Measurements from ENCODE around the gene SLC6A20.
"Not testable (repeated sequence)": the region's sequence is repeated elsewhere in the genome, so short reads cannot be mapped to it uniquely, and the experiment has no call there.

Gene SLC6A20

DNA sequence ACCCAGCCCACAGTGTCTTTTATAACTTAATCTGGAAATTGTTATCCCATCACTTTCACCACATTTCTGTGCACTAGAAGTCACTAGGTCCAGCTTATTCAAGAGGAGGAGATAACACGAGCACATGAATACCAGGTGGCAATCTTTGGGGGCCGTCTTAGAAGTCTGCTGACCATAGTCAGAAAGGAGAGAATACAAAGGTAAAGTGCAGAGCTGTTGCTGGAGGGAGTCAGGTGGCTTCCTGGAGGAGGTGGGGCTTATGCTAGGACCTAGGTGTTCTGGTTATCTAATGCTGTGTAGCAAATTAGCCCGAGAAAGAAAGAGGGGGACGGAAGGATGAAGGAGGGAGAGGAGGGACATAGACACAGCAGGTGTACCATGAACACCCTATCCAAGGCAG is 46.5 kb downstream of the SLC6A20 start:
- no peak overlapping the region for H3K4me3 ChIP-seq (ENCODE audit: low read length in 2 of 2)
- no peaks in the 10 kb centered on the region for H3K9me3 ChIP-seq (replicated peaks in 1 of 2; ENCODE audit: control insufficient read depth in 2 of 2, insufficient read depth in 1 of 2, low read depth in 1 of 2, low read length in 2 of 2)
- H2BK120ac ChIP-seq (ENCODE audit: low read depth, low read length) = no peak overlapping the region
- H3K4me1 ChIP-seq (ENCODE audit: control insufficient read depth in 2 of 2, insufficient read depth in 1 of 2, low read depth in 1 of 2, low read length in 2 of 2) = no peaks in the 10 kb centered on the region
- DNase-seq (ENCODE audit: low spot score) = no peak
- no peak overlapping the region for H3K18ac ChIP-seq (ENCODE audit: low read length)
- no peaks in the 10 kb centered on the region for H3K27me3 ChIP-seq (ENCODE audit: control insufficient read depth in 3 of 3, insufficient read depth in 3 of 3, low read depth in 1 of 3, low read length in 3 of 3)
- H2AFZ ChIP-seq (ENCODE audit: low read length) = no peak overlapping the region
- H3K4me2 ChIP-seq (ENCODE audit: insufficient read depth, low read length, poor library complexity, severe bottlenecking) = no peak overlapping the region
- H2BK12ac ChIP-seq (ENCODE audit: low read length) = no peak overlapping the region
- no peak overlapping the region for H3K4ac ChIP-seq (ENCODE audit: low read length)
- H4K91ac ChIP-seq (ENCODE audit: low read depth, low read length, poor library complexity) = no peak overlapping the region
- peak overlapping the region; percentile 23 for H3K23ac ChIP-seq (ENCODE audit: low read depth, low read length, poor library complexity)
- H2AK5ac ChIP-seq (ENCODE audit: low read depth, low read length) = no peak overlapping the region
- H2BK15ac ChIP-seq (ENCODE audit: low read length) = no peak overlapping the region
- no peak overlapping the region for H3K27ac ChIP-seq (replicated peaks; ENCODE audit: low read length)
- no peak overlapping the region for H3K9ac ChIP-seq (ENCODE audit: low read depth, low read length, poor library complexity)
- H3K14ac ChIP-seq (ENCODE audit: low read length) = no peak overlapping the region
- peaks cover 8 to 30% of the 10 kb centered on the region in 2 donors for H3K36me3 ChIP-seq (replicated peaks in 1 of 2; ENCODE audit: control insufficient read depth in 2 of 2, insufficient read depth in 2 of 2, low read length in 2 of 2)
- no peak overlapping the region for H2BK5ac ChIP-seq (ENCODE audit: low read length)
- no CpG with 5 or more reads among the region's 4 CpGs for WGBS, 2 donors (ENCODE audit: extremely low coverage in 2 of 2, insufficient read length in 2 of 2, insufficient replicate concordance in 1 of 2)
- no peaks in the 10 kb centered on the region for H3K79me1 ChIP-seq (ENCODE audit: low read depth, low read length)
- H4K8ac ChIP-seq (ENCODE audit: low read depth, low read length) = no peak overlapping the region

DNA sequence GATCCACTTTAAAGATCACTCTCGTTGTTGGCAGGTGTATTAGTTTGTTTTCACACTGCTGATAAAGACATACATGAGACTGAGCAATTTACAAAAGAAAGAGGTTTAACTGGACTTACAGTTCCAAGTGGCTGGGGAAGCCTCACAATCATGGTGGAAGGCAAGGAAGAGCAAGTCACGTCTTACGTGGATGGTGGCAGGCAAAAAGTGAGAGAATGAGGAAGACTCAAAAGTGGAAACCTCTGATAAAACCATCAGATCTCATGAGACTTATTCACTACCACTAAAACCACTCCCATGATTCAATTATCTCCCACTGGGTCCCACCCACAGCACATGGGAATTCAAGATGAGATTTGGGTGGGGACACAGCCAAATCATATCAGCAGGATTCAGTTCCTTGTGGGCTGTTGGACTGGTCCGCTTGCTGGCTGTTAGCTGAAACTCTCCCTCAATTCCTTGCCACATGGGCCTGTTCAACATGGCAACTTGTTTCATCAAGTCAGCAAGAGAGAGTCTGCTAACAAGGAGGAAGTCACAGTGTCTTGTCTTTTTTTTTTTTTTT is 47.2 kb downstream of the SLC6A20 start:
- H4K91ac ChIP-seq (ENCODE audit: low read depth, low read length, poor library complexity); H3K27me3 ChIP-seq (ENCODE audit: control insufficient read depth in 3 of 3, insufficient read depth in 3 of 3, low read depth in 1 of 3, low read length in 3 of 3); H2BK12ac ChIP-seq (ENCODE audit: low read length); H3K27ac ChIP-seq (replicated peaks; ENCODE audit: low read length); H3K4me1 ChIP-seq (ENCODE audit: control insufficient read depth in 2 of 2, insufficient read depth in 1 of 2, low read depth in 1 of 2, low read length in 2 of 2); H3K18ac ChIP-seq (ENCODE audit: low read length); H3K79me1 ChIP-seq (ENCODE audit: low read depth, low read length); H2BK120ac ChIP-seq (ENCODE audit: low read depth, low read length); H2BK5ac ChIP-seq (ENCODE audit: low read length); H2AK5ac ChIP-seq (ENCODE audit: low read depth, low read length); H4K8ac ChIP-seq (ENCODE audit: low read depth, low read length); H3K4ac ChIP-seq (ENCODE audit: low read length); H3K9ac ChIP-seq (ENCODE audit: low read depth, low read length, poor library complexity); H3K23ac ChIP-seq (ENCODE audit: low read depth, low read length, poor library complexity); H2BK15ac ChIP-seq (ENCODE audit: low read length); H3K4me2 ChIP-seq (ENCODE audit: insufficient read depth, low read length, poor library complexity, severe bottlenecking); H3K4me3 ChIP-seq (ENCODE audit: low read length in 2 of 2); H3K9me3 ChIP-seq (replicated peaks in 1 of 2; ENCODE audit: control insufficient read depth in 2 of 2, insufficient read depth in 1 of 2, low read depth in 1 of 2, low read length in 2 of 2); DNase-seq (ENCODE audit: low spot score); H3K14ac ChIP-seq (ENCODE audit: low read length); H2AFZ ChIP-seq (ENCODE audit: low read length): not testable (repeated sequence)
- H3K36me3 ChIP-seq (replicated peaks in 1 of 2; ENCODE audit: control insufficient read depth in 2 of 2, insufficient read depth in 2 of 2, low read length in 2 of 2) = peaks cover 10 to 38% of the 10 kb centered on the region in 2 donors
- no CpG with 5 or more reads among the region's 4 CpGs for WGBS, 2 donors (ENCODE audit: extremely low coverage in 2 of 2, insufficient read length in 2 of 2, insufficient replicate concordance in 1 of 2)

DNA sequence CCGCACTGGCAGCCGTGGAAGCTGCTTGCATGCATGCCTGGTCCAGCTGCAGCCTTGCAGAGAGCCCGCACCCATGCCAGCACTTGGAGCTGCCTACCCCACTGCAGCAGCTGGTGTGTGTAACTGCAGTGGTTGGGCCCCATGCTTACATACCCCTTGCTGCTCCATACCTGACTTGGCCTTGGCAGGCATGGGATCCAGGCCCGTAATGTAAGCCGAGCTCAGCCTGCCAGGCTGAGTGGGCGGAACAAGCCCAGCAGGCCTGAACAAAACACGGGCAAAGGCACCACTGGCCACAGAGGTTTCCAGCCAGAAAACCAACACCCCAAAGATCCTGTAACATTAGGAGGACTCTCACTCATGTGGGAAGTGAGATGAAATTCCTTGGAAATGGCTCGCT is 48.3 kb downstream of the SLC6A20 start:
- no peak overlapping the region for H2BK15ac ChIP-seq (ENCODE audit: low read length)
- no peak overlapping the region for H3K4ac ChIP-seq (ENCODE audit: low read length)
- H3K4me3 ChIP-seq (ENCODE audit: low read length in 2 of 2) = no peak overlapping the region
- no peak overlapping the region for H2BK12ac ChIP-seq (ENCODE audit: low read length)
- peaks cover 12 to 48% of the 10 kb centered on the region in 2 donors for H3K36me3 ChIP-seq (replicated peaks in 1 of 2; ENCODE audit: control insufficient read depth in 2 of 2, insufficient read depth in 2 of 2, low read length in 2 of 2)
- H2BK5ac ChIP-seq (ENCODE audit: low read length) = no peak overlapping the region
- H3K14ac ChIP-seq (ENCODE audit: low read length) = no peak overlapping the region
- H4K91ac ChIP-seq (ENCODE audit: low read depth, low read length, poor library complexity) = no peak overlapping the region
- H3K4me1 ChIP-seq (ENCODE audit: control insufficient read depth in 2 of 2, insufficient read depth in 1 of 2, low read depth in 1 of 2, low read length in 2 of 2) = no peaks in the 10 kb centered on the region
- H3K23ac ChIP-seq (ENCODE audit: low read depth, low read length, poor library complexity) = no peak overlapping the region
- no peaks in the 10 kb centered on the region for H3K27me3 ChIP-seq (ENCODE audit: control insufficient read depth in 3 of 3, insufficient read depth in 3 of 3, low read depth in 1 of 3, low read length in 3 of 3)
- WGBS, 2 donors (ENCODE audit: extremely low coverage in 2 of 2, insufficient read length in 2 of 2, insufficient replicate concordance in 1 of 2) = no CpG with 5 or more reads among the region's 8 CpGs
- no peaks in the 10 kb centered on the region for H3K9me3 ChIP-seq (replicated peaks in 1 of 2; ENCODE audit: control insufficient read depth in 2 of 2, insufficient read depth in 1 of 2, low read depth in 1 of 2, low read length in 2 of 2)
- H2BK120ac ChIP-seq (ENCODE audit: low read depth, low read length) = no peak overlapping the region
- H3K27ac ChIP-seq (replicated peaks; ENCODE audit: low read length) = no peak overlapping the region
- DNase-seq (ENCODE audit: low spot score) = no peak
- no peak overlapping the region for H2AFZ ChIP-seq (ENCODE audit: low read length)
- H2AK5ac ChIP-seq (ENCODE audit: low read depth, low read length) = no peak overlapping the region
- H4K8ac ChIP-seq (ENCODE audit: low read depth, low read length) = no peak overlapping the region
- H3K4me2 ChIP-seq (ENCODE audit: insufficient read depth, low read length, poor library complexity, severe bottlenecking) = no peak overlapping the region
- no peak overlapping the region for H3K9ac ChIP-seq (ENCODE audit: low read depth, low read length, poor library complexity)
- no peaks in the 10 kb centered on the region for H3K79me1 ChIP-seq (ENCODE audit: low read depth, low read length)
- H3K18ac ChIP-seq (ENCODE audit: low read length) = no peak overlapping the region

DNA sequence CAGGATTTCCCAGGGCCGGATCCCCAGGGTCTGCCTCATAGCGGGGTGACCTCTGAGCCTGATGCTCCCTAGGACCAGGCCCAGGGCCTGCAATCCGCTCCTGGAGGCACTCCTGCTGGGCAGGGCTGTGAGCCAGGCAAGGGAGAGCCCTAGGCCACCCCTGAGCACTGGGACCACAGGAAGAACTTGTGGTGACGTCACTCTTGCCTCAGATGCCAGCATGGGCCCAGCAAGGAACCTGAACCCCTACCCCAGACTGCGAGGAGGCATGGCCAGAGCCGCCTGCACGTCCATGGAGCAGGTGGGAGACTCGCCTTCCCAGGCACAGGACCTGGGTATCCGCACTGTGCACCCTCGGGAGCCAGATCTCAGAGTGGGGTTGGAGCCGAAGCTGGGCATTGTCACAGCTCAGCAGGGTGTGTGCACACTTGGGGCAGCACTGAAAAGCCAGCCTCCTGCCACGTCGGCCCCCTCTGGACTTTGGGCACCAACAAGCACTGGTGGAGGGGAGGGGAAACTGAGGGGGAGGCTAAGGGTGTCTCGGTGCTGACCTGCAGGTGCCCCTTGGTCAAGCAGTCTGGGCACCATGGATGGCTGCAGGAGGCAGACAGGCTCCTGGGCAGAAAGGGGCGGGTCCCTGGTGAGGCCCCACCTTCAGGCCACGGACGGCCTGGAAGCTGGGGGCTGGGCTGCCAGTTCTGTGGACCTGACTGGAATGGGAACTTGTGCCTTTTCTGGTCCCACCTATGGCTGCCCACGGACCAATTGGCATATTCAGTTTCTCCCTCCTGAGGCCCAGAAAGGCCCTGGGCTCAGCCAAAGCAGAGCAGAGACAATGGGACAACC is 49.3 kb downstream of the SLC6A20 start:
- Histone ChIP-seq H3K4ac (ENCODE audit: low read length) (no peak overlapping the region), H4K8ac (ENCODE audit: low read depth, low read length) (no peak overlapping the region), H3K23ac (ENCODE audit: low read depth, low read length, poor library complexity) (peak overlapping the region; percentile 69), H3K4me2 (ENCODE audit: insufficient read depth, low read length, poor library complexity, severe bottlenecking) (no peak overlapping the region), H2BK12ac (ENCODE audit: low read length) (no peak overlapping the region), H3K36me3 (replicated peaks in 1 of 2; ENCODE audit: control insufficient read depth in 2 of 2, insufficient read depth in 2 of 2, low read length in 2 of 2) (peaks cover 14 to 57% of the 10 kb centered on the region in 2 donors), H2AK5ac (ENCODE audit: low read depth, low read length) (no peak overlapping the region), H3K79me1 (ENCODE audit: low read depth, low read length) (no peaks in the 10 kb centered on the region), H3K27me3 (ENCODE audit: control insufficient read depth in 3 of 3, insufficient read depth in 3 of 3, low read depth in 1 of 3, low read length in 3 of 3) (no peaks in the 10 kb centered on the region), H3K18ac (ENCODE audit: low read length) (peak overlapping the region; percentile 73), H3K4me1 (ENCODE audit: control insufficient read depth in 2 of 2, insufficient read depth in 1 of 2, low read depth in 1 of 2, low read length in 2 of 2) (no peaks in the 10 kb centered on the region), H2BK15ac (ENCODE audit: low read length) (no peak overlapping the region), H2BK120ac (ENCODE audit: low read depth, low read length) (no peak overlapping the region), H2AFZ (ENCODE audit: low read length) (no peak overlapping the region), H2BK5ac (ENCODE audit: low read length) (peak overlapping the region; percentile 33), H3K9me3 (replicated peaks in 1 of 2; ENCODE audit: control insufficient read depth in 2 of 2, insufficient read depth in 1 of 2, low read depth in 1 of 2, low read length in 2 of 2) (no peaks in the 10 kb centered on the region), H3K9ac (ENCODE audit: low read depth, low read length, poor library complexity) (no peak overlapping the region), H3K14ac (ENCODE audit: low read length) (no peak overlapping the region), H3K27ac (replicated peaks; ENCODE audit: low read length) (no peak overlapping the region), H4K91ac (ENCODE audit: low read depth, low read length, poor library complexity) (no peak overlapping the region), H3K4me3 (ENCODE audit: low read length in 2 of 2) (no peak overlapping the region)
- no peak for DNase-seq (ENCODE audit: low spot score)
- WGBS, 2 donors (ENCODE audit: extremely low coverage in 2 of 2, insufficient read length in 2 of 2, insufficient replicate concordance in 1 of 2) = no CpG with 5 or more reads among the region's 18 CpGs
